ENCODE measurements around the gene KCNS1.

KCNS1 gene

GRCh38 chr20:45083127-45083526 is 17.8 kb downstream of the KCNS1 start:
- no peak overlapping the region for H3K9ac ChIP-seq (ENCODE audit: low read depth in 1 of 2, low read length in 2 of 2)
- H3K4me3 ChIP-seq (ENCODE audit: low read depth in 1 of 2, low read length in 2 of 2): no peak overlapping the region
- H3K27me3 ChIP-seq (ENCODE audit: control insufficient read depth in 1 of 2, insufficient read depth in 2 of 2, low read length in 2 of 2): no peaks in the 10 kb centered on the region
- no peaks in the 10 kb centered on the region for H3K4me1 ChIP-seq (ENCODE audit: control insufficient read depth in 1 of 2, insufficient read depth in 2 of 2, low read length in 2 of 2)
- H3K36me3 ChIP-seq (ENCODE audit: control insufficient read depth in 1 of 2, insufficient read depth in 2 of 2, low read length in 2 of 2): peaks cover 13 to 38% of the 10 kb centered on the region in 2 donors
- peaks cover 7 to 8% of the 10 kb centered on the region in 2 donors for H3K9me3 ChIP-seq (ENCODE audit: control insufficient read depth in 1 of 2, low read length in 2 of 2)
- H3K27ac ChIP-seq (ENCODE audit: low read depth, low read length): no peak overlapping the region

GRCh38 chr20:45082468-45082867 is 18.5 kb downstream of the KCNS1 start:
- no peaks in the 10 kb centered on the region for H3K27me3 ChIP-seq (ENCODE audit: control insufficient read depth in 1 of 2, insufficient read depth in 2 of 2, low read length in 2 of 2)
- peaks cover 7 to 8% of the 10 kb centered on the region in 2 donors for H3K9me3 ChIP-seq (ENCODE audit: control insufficient read depth in 1 of 2, low read length in 2 of 2)
- no peak overlapping the region for H3K4me3 ChIP-seq (ENCODE audit: low read depth in 1 of 2, low read length in 2 of 2)
- no peaks in the 10 kb centered on the region for H3K4me1 ChIP-seq (ENCODE audit: control insufficient read depth in 1 of 2, insufficient read depth in 2 of 2, low read length in 2 of 2)
- no peak overlapping the region for H3K27ac ChIP-seq (ENCODE audit: low read depth, low read length)
- H3K36me3 ChIP-seq (ENCODE audit: control insufficient read depth in 1 of 2, insufficient read depth in 2 of 2, low read length in 2 of 2): peaks cover 13 to 42% of the 10 kb centered on the region in 2 donors
- H3K9ac ChIP-seq (ENCODE audit: low read depth in 1 of 2, low read length in 2 of 2): no peak overlapping the region

- Histone ChIP-seq H3K9ac (ENCODE audit: low read depth in 1 of 2, low read length in 2 of 2) (no peak overlapping the region), H3K4me3 (ENCODE audit: low read depth in 1 of 2, low read length in 2 of 2) (no peak overlapping the region), H3K4me1 (ENCODE audit: control insufficient read depth in 1 of 2, insufficient read depth in 2 of 2, low read length in 2 of 2) (no peaks in the 10 kb centered on the region), H3K27me3 (ENCODE audit: control insufficient read depth in 1 of 2, insufficient read depth in 2 of 2, low read length in 2 of 2) (no peaks in the 10 kb centered on the region), H3K9me3 (ENCODE audit: control insufficient read depth in 1 of 2, low read length in 2 of 2) (peaks cover 7 to 8% of the 10 kb centered on the region in 2 donors), H3K36me3 (ENCODE audit: control insufficient read depth in 1 of 2, insufficient read depth in 2 of 2, low read length in 2 of 2) (peaks cover 22 to 54% of the 10 kb centered on the region in 2 donors), H3K27ac (ENCODE audit: low read depth, low read length) (no peak overlapping the region)
Measured at GRCh38 chr20:45080867-45081624, 19.9 kb downstream of the KCNS1 start.

- no peak overlapping the region for H3K27ac ChIP-seq (ENCODE audit: low read depth, low read length)
- H3K4me3 ChIP-seq (ENCODE audit: low read depth in 1 of 2, low read length in 2 of 2): no peak overlapping the region
- peaks cover 4% of the 10 kb centered on the region in 2 donors for H3K9me3 ChIP-seq (ENCODE audit: control insufficient read depth in 1 of 2, low read length in 2 of 2)
- H3K27me3 ChIP-seq (ENCODE audit: control insufficient read depth in 1 of 2, insufficient read depth in 2 of 2, low read length in 2 of 2): no peaks in the 10 kb centered on the region
- H3K36me3 ChIP-seq (ENCODE audit: control insufficient read depth in 1 of 2, insufficient read depth in 2 of 2, low read length in 2 of 2): peaks cover 31 to 70% of the 10 kb centered on the region in 2 donors
- no peaks in the 10 kb centered on the region for H3K4me1 ChIP-seq (ENCODE audit: control insufficient read depth in 1 of 2, insufficient read depth in 2 of 2, low read length in 2 of 2)
- H3K9ac ChIP-seq (ENCODE audit: low read depth in 1 of 2, low read length in 2 of 2): no peak overlapping the region
Measured at GRCh38 chr20:45077559-45077958, 23.4 kb downstream of the KCNS1 start.

GRCh38 chr20:45073221-45073620 is 27.7 kb downstream of the KCNS1 start:
- Histone ChIP-seq H3K27me3 (ENCODE audit: control insufficient read depth in 1 of 2, insufficient read depth in 2 of 2, low read length in 2 of 2) (no peaks in the 10 kb centered on the region), H3K9me3 (ENCODE audit: control insufficient read depth in 1 of 2, low read length in 2 of 2) (no peaks in the 10 kb centered on the region), H3K4me1 (ENCODE audit: control insufficient read depth in 1 of 2, insufficient read depth in 2 of 2, low read length in 2 of 2) (peaks cover 3 to 5% of the 10 kb centered on the region in 2 donors), H3K9ac (ENCODE audit: low read depth in 1 of 2, low read length in 2 of 2) (no peak overlapping the region), H3K4me3 (ENCODE audit: low read depth in 1 of 2, low read length in 2 of 2) (no peak overlapping the region), H3K36me3 (ENCODE audit: control insufficient read depth in 1 of 2, insufficient read depth in 2 of 2, low read length in 2 of 2) (peaks cover 25 to 39% of the 10 kb centered on the region in 2 donors), H3K27ac (ENCODE audit: low read depth, low read length) (no peak overlapping the region)

- no peak overlapping the region for H3K9ac ChIP-seq (ENCODE audit: low read depth in 1 of 2, low read length in 2 of 2)
- no peaks in the 10 kb centered on the region for H3K9me3 ChIP-seq (ENCODE audit: control insufficient read depth in 1 of 2, low read length in 2 of 2)
- no peak overlapping the region for H3K4me3 ChIP-seq (ENCODE audit: low read depth in 1 of 2, low read length in 2 of 2)
- H3K27ac ChIP-seq (ENCODE audit: low read depth, low read length): no peak overlapping the region
- H3K36me3 ChIP-seq (ENCODE audit: control insufficient read depth in 1 of 2, insufficient read depth in 2 of 2, low read length in 2 of 2): peaks cover 25 to 35% of the 10 kb centered on the region in 2 donors
- H3K4me1 ChIP-seq (ENCODE audit: control insufficient read depth in 1 of 2, insufficient read depth in 2 of 2, low read length in 2 of 2): peaks cover 3 to 5% of the 10 kb centered on the region in 2 donors
- H3K27me3 ChIP-seq (ENCODE audit: control insufficient read depth in 1 of 2, insufficient read depth in 2 of 2, low read length in 2 of 2): no peaks in the 10 kb centered on the region
Measured at GRCh38 chr20:45072066-45072465, 28.9 kb downstream of the KCNS1 start.

- no peaks in the 10 kb centered on the region for H3K9me3 ChIP-seq (ENCODE audit: control insufficient read depth in 1 of 2, low read length in 2 of 2)
- H3K27ac ChIP-seq (ENCODE audit: low read depth, low read length): no peak overlapping the region
- H3K4me1 ChIP-seq (ENCODE audit: control insufficient read depth in 1 of 2, insufficient read depth in 2 of 2, low read length in 2 of 2): peaks cover 3 to 5% of the 10 kb centered on the region in 2 donors
- H3K9ac ChIP-seq (ENCODE audit: low read depth in 1 of 2, low read length in 2 of 2): no peak overlapping the region
- H3K27me3 ChIP-seq (ENCODE audit: control insufficient read depth in 1 of 2, insufficient read depth in 2 of 2, low read length in 2 of 2): no peaks in the 10 kb centered on the region
- H3K36me3 ChIP-seq (ENCODE audit: control insufficient read depth in 1 of 2, insufficient read depth in 2 of 2, low read length in 2 of 2): peaks cover 17 to 25% of the 10 kb centered on the region in 2 donors
- no peak overlapping the region for H3K4me3 ChIP-seq (ENCODE audit: low read depth in 1 of 2, low read length in 2 of 2)
Measured at GRCh38 chr20:45070932-45071632, 29.8 kb downstream of the KCNS1 start.

GRCh38 chr20:45069261-45069660 is 31.7 kb downstream of the KCNS1 start:
- H3K27me3 ChIP-seq (ENCODE audit: control insufficient read depth in 1 of 2, insufficient read depth in 2 of 2, low read length in 2 of 2): no peaks in the 10 kb centered on the region
- peaks cover 4 to 9% of the 10 kb centered on the region in 2 donors for H3K36me3 ChIP-seq (ENCODE audit: control insufficient read depth in 1 of 2, insufficient read depth in 2 of 2, low read length in 2 of 2)
- H3K4me1 ChIP-seq (ENCODE audit: control insufficient read depth in 1 of 2, insufficient read depth in 2 of 2, low read length in 2 of 2): peaks cover 3 to 5% of the 10 kb centered on the region in 2 donors
- H3K9ac ChIP-seq (ENCODE audit: low read depth in 1 of 2, low read length in 2 of 2): no peak overlapping the region
- no peak overlapping the region for H3K27ac ChIP-seq (ENCODE audit: low read depth, low read length)
- H3K4me3 ChIP-seq (ENCODE audit: low read depth in 1 of 2, low read length in 2 of 2): no peak overlapping the region
- H3K9me3 ChIP-seq (ENCODE audit: control insufficient read depth in 1 of 2, low read length in 2 of 2): no peaks in the 10 kb centered on the region

- Histone ChIP-seq H3K4me3 (ENCODE audit: low read depth in 1 of 2, low read length in 2 of 2) (no peak overlapping the region), H3K27me3 (ENCODE audit: control insufficient read depth in 1 of 2, insufficient read depth in 2 of 2, low read length in 2 of 2) (no peaks in the 10 kb centered on the region), H3K9ac (ENCODE audit: low read depth in 1 of 2, low read length in 2 of 2) (no peak overlapping the region), H3K4me1 (ENCODE audit: control insufficient read depth in 1 of 2, insufficient read depth in 2 of 2, low read length in 2 of 2) (peaks cover 3 to 5% of the 10 kb centered on the region in 2 donors), H3K27ac (ENCODE audit: low read depth, low read length) (no peak overlapping the region), H3K36me3 (ENCODE audit: control insufficient read depth in 1 of 2, insufficient read depth in 2 of 2, low read length in 2 of 2) (peaks cover 4 to 6% of the 10 kb centered on the region in 2 donors), H3K9me3 (ENCODE audit: control insufficient read depth in 1 of 2, low read length in 2 of 2) (no peaks in the 10 kb centered on the region)
Measured at GRCh38 chr20:45067558-45067957, 33.4 kb downstream of the KCNS1 start.

- no peaks in the 10 kb centered on the region for H3K9me3 ChIP-seq (ENCODE audit: control insufficient read depth in 1 of 2, low read length in 2 of 2)
- no peak overlapping the region for H3K9ac ChIP-seq (ENCODE audit: low read depth in 1 of 2, low read length in 2 of 2)
- H3K4me1 ChIP-seq (ENCODE audit: control insufficient read depth in 1 of 2, insufficient read depth in 2 of 2, low read length in 2 of 2): peaks cover 3 to 5% of the 10 kb centered on the region in 2 donors
- peaks cover 4 to 6% of the 10 kb centered on the region in 2 donors for H3K36me3 ChIP-seq (ENCODE audit: control insufficient read depth in 1 of 2, insufficient read depth in 2 of 2, low read length in 2 of 2)
- no peaks in the 10 kb centered on the region for H3K27me3 ChIP-seq (ENCODE audit: control insufficient read depth in 1 of 2, insufficient read depth in 2 of 2, low read length in 2 of 2)
- no peak overlapping the region for H3K27ac ChIP-seq (ENCODE audit: low read depth, low read length)
- no peak overlapping the region for H3K4me3 ChIP-seq (ENCODE audit: low read depth in 1 of 2, low read length in 2 of 2)
Measured at GRCh38 chr20:45067087-45067486, 33.8 kb downstream of the KCNS1 start.
